Activated effector memory CD4-positive, alpha-beta T cell treated with Interleukin-2 at 50 U/mL for 16 hours (primary cell): ENCODE results near the gene ALX4.
A peak's percentile ranks its signal among the peaks of the same experiment; 100 is the strongest.

ENCODE experiments used
- DNase-seq: peaks from one replicate; pipeline ENCODE4 v3.0.0-alpha.2; 2020

Gene ALX4

DNA sequence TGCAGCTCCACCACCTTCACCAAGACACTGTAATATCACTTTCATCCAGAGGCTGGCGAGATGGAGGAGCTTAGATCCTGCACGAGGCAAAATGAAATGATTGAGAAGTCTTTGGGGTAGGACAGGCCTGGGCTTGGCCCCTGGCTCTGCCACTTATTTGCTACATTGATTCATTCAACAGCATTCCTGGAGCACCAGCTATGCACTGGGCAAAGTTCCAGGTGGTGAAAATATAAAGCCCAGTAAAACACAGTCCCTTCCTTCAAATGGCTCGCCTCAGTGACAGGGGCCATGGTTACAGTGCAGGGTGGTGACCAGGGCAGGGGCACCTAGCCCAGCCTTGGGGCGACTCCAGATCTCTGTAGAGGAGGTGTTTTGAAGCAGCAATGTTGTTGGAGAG lies 19.7 kb downstream of the ALX4 start:
- DNase-seq = no peak

GRCh38 chr11:44288133-44288526 lies 21.8 kb downstream of the ALX4 start:
- DNase-seq = no peak

DNA sequence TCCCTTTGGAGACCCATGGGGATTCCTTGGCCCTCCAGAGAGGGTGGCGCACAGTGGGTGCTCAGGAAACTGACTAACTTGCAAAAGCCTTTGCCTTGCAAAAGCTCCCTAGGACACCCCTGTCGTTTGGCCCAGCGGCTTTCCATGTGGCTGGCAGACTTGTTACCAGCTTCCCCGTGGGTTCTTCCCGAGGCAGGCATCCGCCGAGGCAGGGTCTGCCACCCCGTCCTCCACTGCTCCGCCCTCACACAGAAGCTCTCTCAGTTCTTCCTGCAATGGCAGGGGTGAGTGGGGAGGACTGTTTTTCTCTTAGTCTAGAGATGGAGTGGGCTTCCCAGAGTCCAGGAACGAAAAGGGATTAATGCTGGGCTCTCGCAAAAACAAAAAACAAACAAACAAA lies 23.0 kb downstream of the ALX4 start:
- no peak for DNase-seq

- peak; percentile 21 for DNase-seq
These were observed 23.6 kb downstream of the ALX4 start for GRCh38 chr11:44286268-44286880.

DNA sequence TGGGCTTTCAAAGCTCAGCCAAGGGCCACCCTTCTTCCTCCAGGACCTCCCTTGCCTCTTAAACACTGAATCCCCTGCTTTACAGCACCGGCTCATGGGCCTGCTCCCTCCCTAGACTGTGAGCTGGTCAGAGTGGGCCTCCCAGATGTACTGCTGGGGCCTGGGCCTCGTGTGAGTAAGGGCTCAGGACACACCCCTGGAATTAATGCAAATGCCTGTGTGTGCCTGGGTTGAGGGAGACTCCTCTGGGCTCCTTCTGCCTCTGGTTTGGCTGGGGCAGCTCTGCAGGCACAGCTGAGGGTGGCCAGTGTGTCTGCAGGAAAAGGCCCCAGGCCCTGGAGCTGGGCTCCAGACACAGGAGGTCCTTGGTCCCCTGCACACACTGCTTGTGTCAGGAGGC lies 24.2 kb downstream of the ALX4 start:
- DNase-seq = no peak

DNA sequence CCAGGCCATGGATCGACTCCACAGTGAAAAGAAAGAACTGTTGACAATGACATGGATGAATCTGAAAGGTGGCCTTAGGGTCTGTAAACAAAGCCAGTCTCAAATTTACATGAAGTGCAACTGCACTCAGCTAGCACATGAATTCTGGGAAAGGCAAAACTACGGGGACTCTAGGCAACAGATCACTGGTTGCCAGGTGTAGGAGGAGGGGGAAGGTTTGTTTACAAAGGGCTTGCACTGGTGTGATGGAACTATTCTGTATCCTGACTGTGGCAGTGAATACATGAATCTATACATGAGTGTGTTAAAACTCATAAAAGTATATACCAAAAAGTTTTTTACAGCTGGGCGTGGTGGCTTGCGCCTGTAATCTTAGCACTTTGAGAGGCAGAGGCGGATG lies 27.3 kb downstream of the ALX4 start:
- DNase-seq = no peak

DNA sequence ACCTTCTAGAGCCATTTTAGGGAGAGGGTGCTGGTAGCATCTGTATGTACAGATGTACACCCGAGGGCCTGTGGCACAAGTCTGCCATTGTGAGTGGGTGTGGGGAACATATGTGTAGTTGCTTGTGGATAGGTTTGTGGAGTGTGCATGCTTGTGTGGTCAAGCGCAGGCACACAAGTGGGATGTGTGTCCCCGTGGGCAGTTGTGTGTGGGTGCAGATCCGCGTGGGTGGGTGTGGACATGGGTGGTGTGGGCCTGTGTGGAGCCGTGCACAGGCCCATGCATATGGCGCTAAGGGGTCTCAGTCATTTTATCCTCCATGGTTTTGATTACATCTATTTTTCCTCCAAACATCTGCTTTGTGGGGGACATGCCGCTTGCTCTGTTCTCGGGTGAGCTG lies 28.8 kb downstream of the ALX4 start:
- DNase-seq = no peak

DNA sequence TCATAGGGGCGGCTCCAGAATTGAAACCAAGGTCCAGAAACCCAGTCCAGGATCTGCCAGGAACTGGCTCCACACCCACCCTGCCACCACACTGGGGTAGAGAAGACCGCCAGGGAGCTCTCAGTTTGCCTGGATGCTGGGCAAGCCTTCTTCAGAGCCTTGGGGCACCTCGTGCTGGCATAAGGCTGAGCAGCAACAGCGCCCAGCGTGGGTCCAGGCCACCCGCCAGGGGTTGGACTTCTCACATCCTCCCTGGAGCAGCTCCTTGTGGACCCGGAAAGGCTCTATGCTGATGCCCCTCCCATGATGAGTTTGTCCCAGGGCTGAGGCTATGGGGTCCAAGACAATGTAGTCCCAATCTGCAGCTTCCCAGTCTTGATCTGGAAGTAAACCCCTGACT lies 29.7 kb downstream of the ALX4 start:
- DNase-seq = no peak

GRCh38 chr11:44279483-44279882 lies 30.5 kb downstream of the ALX4 start:
- no peak for DNase-seq

DNA sequence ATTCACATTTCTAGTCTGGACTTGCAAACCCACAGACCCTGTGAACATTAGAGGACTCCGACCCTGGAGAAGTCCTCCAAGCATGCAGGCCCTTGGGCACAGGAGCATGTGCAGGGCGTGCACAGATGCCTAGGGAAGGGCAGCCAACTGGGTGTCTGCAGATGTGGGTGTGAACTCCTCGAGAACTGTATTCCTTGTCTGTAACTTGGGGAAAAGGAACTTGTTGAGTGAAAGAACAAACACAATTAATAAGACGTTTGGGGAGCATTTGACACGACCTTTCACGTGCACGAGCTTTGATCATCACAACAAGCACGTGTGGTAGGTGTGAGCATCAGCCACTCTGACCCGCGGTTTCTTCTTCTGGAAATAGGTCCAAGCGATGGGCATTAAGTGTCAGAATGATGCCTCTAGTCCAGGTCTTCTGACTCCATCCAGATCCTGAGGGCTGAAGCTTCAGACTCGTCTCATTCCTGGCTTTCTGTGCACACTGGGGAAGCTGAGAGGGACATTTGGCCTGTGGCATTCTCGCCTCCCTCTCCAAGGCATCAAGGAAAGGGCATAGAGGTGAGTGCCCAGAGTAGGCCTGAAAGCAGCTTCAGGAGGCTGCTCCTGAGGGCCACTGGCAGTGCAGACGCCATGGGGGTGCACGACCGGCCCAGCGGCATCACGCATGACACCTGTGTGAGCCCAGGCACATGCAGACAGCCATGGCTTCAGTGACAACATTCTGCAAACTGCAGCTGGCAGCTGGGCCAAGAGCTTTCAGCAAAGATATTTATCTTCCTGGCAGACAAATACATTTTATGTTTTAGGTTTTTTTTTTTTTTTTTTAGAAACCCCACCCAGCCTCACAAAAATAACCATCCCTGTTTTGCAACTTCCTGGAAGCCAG lies 32.5 kb downstream of the ALX4 start:
- DNase-seq = no peak

- DNase-seq = no peak
These were observed 33.9 kb downstream of the ALX4 start for GRCh38 chr11:44275961-44276550.

DNA sequence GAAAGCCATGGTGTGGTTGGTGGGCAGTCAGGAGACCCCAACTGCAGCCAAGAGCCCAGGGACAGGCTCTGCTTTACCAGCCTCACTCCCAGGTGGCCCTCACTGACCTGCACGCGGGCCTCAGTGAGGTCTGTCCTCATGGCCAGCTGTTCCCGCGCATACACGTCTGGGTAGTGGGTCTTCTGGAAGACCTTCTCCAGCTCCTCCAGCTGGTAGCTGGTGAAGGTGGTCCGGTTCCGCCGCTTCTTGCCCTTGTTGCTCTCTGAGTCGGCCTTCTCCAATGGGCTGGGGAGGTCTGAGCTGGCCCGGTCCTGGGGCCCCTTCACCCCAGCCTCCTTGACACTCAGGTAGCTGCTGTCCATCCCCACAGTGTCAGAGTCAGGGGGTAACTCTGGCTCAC lies 34.7 kb downstream of the ALX4 start:
- no peak for DNase-seq

- no peak for DNase-seq
These were observed 35.5 kb downstream of the ALX4 start for GRCh38 chr11:44274404-44274803.

DNA sequence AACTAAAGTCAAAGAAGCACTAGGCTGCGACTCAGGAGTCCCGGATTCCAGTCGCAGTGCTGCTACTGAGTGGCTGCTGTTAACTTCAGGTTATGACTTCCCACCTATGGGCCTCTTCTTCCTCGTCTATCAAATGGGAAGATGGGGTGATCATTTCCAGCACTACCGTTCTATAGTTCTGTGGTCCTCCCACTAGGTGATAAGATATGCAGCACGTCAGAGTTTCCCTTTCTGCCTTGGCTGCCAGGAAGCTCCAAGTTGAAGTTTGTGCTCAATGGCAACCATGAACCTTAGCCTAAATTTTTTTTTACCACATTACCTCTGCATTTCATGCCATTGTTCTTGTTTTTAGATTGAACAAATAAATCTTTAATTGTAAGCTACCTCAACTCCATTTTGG lies 38.7 kb downstream of the ALX4 start:
- DNase-seq = no peak

GRCh38 chr11:44270403-44271273 lies 39.3 kb downstream of the ALX4 start:
- no peak for DNase-seq

DNA sequence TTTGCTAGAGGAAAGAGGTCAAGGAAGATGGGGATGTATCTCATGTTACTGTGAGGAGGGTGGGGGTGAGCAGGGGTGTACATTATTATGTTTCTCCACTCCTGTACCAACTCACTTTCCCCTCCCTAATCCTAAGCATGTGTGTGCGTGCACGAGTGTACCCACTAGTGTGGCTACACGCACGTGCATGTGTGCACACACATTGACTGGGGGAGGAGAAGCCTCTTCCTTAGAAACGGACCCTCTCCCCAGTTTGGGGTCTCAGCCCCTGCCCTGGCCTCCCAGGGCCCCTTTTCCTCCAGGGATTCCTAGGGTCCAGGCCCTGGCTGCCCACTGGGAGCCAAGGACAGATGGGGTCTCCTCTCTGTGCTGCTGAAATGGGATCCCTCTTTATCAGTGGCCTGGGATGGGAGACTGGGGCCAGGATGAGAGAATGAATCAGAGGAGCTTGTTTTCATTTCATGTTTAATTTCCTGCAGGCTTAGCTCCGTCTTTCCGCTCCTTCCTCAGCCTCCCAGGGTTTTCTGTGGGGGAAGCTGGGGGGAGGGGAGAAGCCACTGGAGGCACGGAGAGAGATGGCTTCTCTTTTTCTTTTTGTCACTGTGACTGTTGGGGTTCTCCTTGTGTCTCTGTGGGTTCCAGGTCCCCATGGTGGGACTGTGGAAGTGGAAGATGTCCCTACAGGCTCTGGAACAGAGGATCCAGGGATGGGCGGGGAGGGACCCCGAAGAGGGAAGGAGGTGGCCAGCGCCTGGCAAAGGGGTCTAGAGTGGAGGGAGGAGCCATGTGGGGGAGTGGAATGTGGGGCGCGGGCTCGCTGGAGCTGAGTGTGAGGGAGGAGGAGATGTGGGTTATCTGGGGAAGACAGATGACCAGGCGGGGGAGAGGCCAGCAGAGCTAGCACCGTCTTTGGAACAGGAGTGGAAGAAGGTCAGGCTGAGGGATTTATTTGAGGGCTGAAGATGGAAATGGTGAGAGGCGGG lies 40.3 kb downstream of the ALX4 start:
- DNase-seq = no peak

DNA sequence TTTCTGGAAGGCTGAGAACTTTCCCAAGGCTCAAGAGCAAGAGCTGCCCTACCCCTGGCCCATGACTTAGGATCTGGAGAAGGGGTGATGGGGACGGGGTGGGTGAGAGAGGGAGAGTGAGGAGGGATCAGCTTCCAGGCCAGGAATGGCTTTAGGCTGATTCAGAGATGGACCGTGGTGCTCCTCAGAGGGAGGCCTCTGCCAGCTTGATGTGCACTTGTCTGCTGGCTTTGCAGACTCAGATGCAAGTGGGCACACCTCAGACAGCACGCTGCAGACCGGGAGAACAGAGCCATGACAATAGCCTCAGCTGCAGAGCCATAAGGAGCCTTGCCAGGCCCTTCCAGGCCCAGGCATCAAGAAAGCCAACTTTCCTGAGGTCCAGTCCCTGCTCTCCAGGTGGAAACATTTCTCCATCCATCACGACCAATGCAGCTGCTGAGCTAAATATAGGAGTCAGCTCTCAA lies 41.3 kb downstream of the ALX4 start:
- DNase-seq = no peak

DNA sequence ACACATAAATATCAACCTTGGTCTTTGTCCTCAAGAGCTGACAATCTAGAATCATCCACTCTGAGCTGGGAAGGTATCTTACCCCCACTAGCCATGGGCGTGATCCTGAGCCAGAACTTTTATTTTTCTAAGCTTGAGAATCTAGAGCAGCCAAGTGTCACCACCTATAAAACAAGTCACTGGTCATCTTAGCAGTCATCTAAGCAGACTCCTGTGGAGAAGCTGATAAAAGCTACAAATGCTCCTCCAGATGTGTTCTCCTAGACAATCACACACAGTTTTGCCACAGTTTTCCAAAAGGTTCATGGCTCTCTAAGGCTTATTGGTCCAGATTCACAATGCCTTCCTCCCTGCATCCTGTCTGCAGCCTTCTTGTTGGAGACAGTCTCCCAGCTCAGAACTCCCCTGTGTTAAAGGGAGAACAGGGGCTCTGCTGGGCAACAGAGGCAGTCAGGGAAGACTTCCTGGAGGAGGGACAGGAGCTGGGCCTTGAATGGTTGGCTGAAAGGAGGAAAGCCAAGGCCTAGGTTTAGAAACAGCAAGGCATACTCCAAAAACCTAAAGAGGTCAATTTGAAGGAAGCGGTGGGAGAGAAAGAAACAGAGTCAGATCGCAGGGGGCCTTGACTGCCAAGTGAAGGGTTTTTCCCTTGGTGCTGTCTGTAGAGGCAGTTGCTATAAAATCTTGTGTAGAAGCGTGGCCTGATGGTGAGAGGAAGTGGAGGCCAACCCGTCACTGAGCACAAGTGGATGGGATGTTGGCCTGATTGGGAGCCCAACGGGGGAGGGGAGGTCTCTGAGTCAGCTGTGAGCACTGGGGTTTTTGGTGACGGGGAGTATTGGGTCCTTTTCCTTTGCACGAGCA lies 42.0 kb downstream of the ALX4 start:
- no peak for DNase-seq

DNA sequence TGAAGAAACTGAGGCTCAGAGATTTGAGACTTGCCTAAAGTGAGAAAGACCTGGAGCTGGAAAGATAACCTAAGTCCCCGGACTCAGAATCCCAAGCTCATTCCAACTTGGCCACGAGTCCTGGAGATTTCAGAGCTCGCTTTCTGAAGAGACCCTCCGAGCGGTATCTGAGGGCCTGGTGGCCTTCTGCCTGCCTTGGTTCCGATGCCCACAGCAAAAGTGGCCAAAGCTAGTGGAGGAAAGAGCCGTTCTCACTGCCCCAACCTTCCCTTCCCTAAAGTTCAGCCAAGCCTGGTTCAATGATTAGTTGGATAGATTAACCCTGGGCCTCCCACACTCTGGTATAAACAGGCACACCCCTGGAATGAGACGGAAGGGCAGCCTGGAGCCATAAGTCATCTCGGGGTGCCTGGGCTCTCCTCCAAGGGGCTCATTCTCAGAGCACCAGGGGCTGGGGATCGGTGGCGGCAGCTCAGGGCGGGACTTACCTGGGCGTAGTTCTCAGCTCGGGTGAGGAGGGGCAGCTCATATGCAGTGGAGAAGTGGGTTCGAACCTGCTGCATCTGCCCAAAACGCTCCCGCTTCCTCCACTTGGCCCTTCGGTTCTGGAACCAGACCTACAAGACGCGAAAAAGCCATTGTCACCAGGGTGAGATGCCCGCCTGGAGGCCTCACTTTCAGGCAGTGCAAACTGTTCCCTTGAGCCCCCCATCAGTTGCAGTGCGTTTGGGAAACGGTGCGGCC lies 42.8 kb downstream of the ALX4 start:
- no peak for DNase-seq
